ENCODE results near the gene PIGQ. TPM values are rescaled to one million over a fixed set of nuclear protein-coding genes. Genes with fewer than 3 reads are reported as not detected.

PIGQ gene
- total and polyA plus RNA-seq, 2 of the 4 experiments (the other 2 are of a cell fraction) = 5.9 to 36.8 TPM

GRCh38 chr16:589658-590187, 20.0 kb downstream of the PIGQ start, which contains the start of gene RAB40C:
Gene RAB40C, plus strand, starts transcription at chr16:590066. Its CDS starts 226 bp downstream, at chr16:590292.
- Histone ChIP-seq H3K14ac (replicated peaks; ENCODE audit: low read depth, low read length) (peak within 1 kb of the TSS; percentile 99), H3K9me1 (ENCODE audit: insufficient read depth, low read length) (peaks cover 17% of the 10 kb centered on the region; the same call in 1 of the 2 replicates), H3K36me3 (ENCODE audit: control insufficient read depth, insufficient read depth, low read length) (0 out of 2 replicates have a peak, but pooled peaks cover 2% of the 10 kb centered on the region), H2AK9ac (replicated peaks; ENCODE audit: low read depth, low read length, poor library complexity) (peak within 1 kb of the TSS; percentile 100), H4K20me1 (ENCODE audit: insufficient read depth, low read length) (peaks cover 48% of the 10 kb centered on the region), H2BK5ac (ENCODE audit: low read depth, low read length, poor library complexity, severe bottlenecking) (peak within 1 kb of the TSS; percentile 95), H4K8ac (ENCODE audit: low read depth in 2 of 2, low read length in 2 of 2) (peak within 1 kb of the TSS; percentile 37 to 100; a peak in 3 of 4 replicates), H3K4me3 (ENCODE audit: insufficient read depth, low read depth, low read length) (peak within 1 kb of the TSS; percentile 98), H3K79me1 (ENCODE audit: low read depth in 1 of 2, low read length in 2 of 2) (peaks cover 25 to 71% of the 10 kb centered on the region in 2 experiments; a peak in 3 of 4 replicates), H4K91ac (ENCODE audit: insufficient read depth, low read depth, low read length) (peak within 1 kb of the TSS; percentile 97), H2BK20ac (ENCODE audit: low read depth, low read length) (peak within 1 kb of the TSS; percentile 94; the same call in 1 of the 2 replicates), H3K4ac (ENCODE audit: low read depth, low read length) (peak within 1 kb of the TSS; percentile 99), H3K4me1 (ENCODE audit: control insufficient read depth, insufficient read depth, low read length) (peaks cover 18% of the 10 kb centered on the region), H3K9me3 (ENCODE audit: control insufficient read depth, insufficient read depth, low read length) (no peaks in the 10 kb centered on the region), H4K5ac (ENCODE audit: low read depth, low read length) (peak within 1 kb of the TSS; percentile 97), H3K23ac (ENCODE audit: low read depth, low read length) (peak within 1 kb of the TSS; percentile 100), H3K9ac (ENCODE audit: low read depth, low read length) (peak within 1 kb of the TSS; percentile 84), H2AK5ac (ENCODE audit: low read depth, low read length) (peak within 1 kb of the TSS; percentile 67), H3K18ac (ENCODE audit: low read depth, low read length) (peak within 1 kb of the TSS; percentile 99), H3K27me3 (ENCODE audit: control insufficient read depth, insufficient read depth, low read length) (no peaks in the 10 kb centered on the region), H2BK120ac (ENCODE audit: low read depth, low read length) (peak within 1 kb of the TSS; percentile 99), H3K56ac (ENCODE audit: extremely low read depth, insufficient read depth, low read length) (peak within 1 kb of the TSS; percentile 89), H2AFZ (replicated peaks; ENCODE audit: low read length, poor library complexity) (peak within 1 kb of the TSS; percentile 100), H2BK15ac (ENCODE audit: low read depth, low read length) (peak within 1 kb of the TSS; percentile 94; the same call in 2 of the 3 replicates), H3K4me2 (ENCODE audit: low read depth, low read length) (peak within 1 kb of the TSS; percentile 95), H3K27ac (ENCODE audit: insufficient read depth, low read length) (peak within 1 kb of the TSS; percentile 92)
- no TSS peak for BruUV-seq (replicated peaks)
- DNase-seq (peak; percentile 97), ATAC-seq (ENCODE audit: low read depth) (peak; percentile 87)
- ChIA-PET POLR2A (ENCODE audit: unreplicated experiment) (no interaction called here), CTCF (interaction anchor here (0.8 kb wide), 1 partner anchor 11 kb away, joined by 3 read pairs; no protein-coding TSS in a partner anchor)
- intact Hi-C loops (cut with micrococcal nuclease) = loop anchor here (2.0 kb wide), 2 partner anchors 47 to 193 kb away; partner anchors contain the start of genes METTL26 and NME4
- 0% methylated on average over 42 of the region's 67 CpGs; no CpG with 5 or more reads in 1 of the 2 experiments for WGBS, 2 experiments (ENCODE audit: extremely low coverage in 2 of 2, insufficient read length in 1 of 2)
- dilution Hi-C loops (cut with HindIII; ENCODE audit: low sequenced_read_pairs, unreplicated experiment) = no loop called here
- in situ Hi-C loops (cut with MboI; ENCODE audit: low sequenced_read_pairs) = no loop called here
- TF ChIP-seq MXI1 (IDR thresholded peaks at IDR 0.05; ENCODE audit: borderline replicate concordance, low read depth, low read length) (no peak), BHLHE40 (IDR thresholded peaks at IDR 0.05; ENCODE audit: low read depth, low read length) (peak; percentile 21; the same call in 1 of the 2 replicates), NFE2L2 (IDR thresholded peaks at IDR 0.05; ENCODE audit: low read depth, low read length) (no peak), MAFK (IDR thresholded peaks at IDR 0.05; ENCODE audit: low read depth, low read length) (no peak), RAD21 (IDR thresholded peaks at IDR 0.05; ENCODE audit: low read length) (no peak), FOS (IDR thresholded peaks at IDR 0.05; ENCODE audit: low read depth, low read length) (peak; percentile 72; the same call in 1 of the 2 replicates), POLR2A (IDR thresholded peaks at IDR 0.05; ENCODE audit: low read depth, low read length) (0 out of 2 replicates have a peak, but pooled peaks have one; percentile 16), RCOR1 (IDR thresholded peaks at IDR 0.05; ENCODE audit: insufficient replicate concordance, low read length) (no peak), RFX5 (IDR thresholded peaks at IDR 0.05; ENCODE audit: low read depth, low read length) (peak; percentile 78), CHD1 (IDR thresholded peaks at IDR 0.05; ENCODE audit: low read depth, low read length) (no peak), MAZ (IDR thresholded peaks at IDR 0.05; ENCODE audit: borderline replicate concordance, low read depth, low read length) (peak; percentile 88), SMC3 (IDR thresholded peaks at IDR 0.05; ENCODE audit: low read depth, low read length) (no peak)
- TF ChIP-seq, protein P1, sequence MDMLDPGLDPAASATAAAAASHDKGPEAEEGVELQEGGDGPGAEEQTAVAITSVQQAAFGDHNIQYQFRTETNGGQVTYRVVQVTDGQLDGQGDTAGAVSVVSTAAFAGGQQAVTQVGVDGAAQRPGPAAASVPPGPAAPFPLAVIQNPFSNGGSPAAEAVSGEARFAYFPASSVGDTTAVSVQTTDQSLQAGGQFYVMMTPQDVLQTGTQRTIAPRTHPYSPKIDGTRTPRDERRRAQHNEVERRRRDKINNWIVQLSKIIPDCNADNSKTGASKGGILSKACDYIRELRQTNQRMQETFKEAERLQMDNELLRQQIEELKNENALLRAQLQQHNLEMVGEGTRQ (IDR thresholded peaks at IDR 0.05; ENCODE audit: low read depth, low read length) = no peak; the same call in 1 of the 2 replicates
- TF ChIP-seq, protein P2, sequence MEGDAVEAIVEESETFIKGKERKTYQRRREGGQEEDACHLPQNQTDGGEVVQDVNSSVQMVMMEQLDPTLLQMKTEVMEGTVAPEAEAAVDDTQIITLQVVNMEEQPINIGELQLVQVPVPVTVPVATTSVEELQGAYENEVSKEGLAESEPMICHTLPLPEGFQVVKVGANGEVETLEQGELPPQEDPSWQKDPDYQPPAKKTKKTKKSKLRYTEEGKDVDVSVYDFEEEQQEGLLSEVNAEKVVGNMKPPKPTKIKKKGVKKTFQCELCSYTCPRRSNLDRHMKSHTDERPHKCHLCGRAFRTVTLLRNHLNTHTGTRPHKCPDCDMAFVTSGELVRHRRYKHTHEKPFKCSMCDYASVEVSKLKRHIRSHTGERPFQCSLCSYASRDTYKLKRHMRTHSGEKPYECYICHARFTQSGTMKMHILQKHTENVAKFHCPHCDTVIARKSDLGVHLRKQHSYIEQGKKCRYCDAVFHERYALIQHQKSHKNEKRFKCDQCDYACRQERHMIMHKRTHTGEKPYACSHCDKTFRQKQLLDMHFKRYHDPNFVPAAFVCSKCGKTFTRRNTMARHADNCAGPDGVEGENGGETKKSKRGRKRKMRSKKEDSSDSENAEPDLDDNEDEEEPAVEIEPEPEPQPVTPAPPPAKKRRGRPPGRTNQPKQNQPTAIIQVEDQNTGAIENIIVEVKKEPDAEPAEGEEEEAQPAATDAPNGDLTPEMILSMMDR (conservative IDR thresholded peaks at IDR 0.05; ENCODE audit: low read depth, low read length) = peak; percentile 29

All from IMR-90 (cell line).